GM12872 (cell line): Measurements from ENCODE around the gene TPMT.

ENCODE experiments used
- CTCF ChIP-seq: IDR thresholded peaks from 3 replicates; pipeline ENCODE4 v1.5.1; 2011; ENCODE audit warnings: low read depth, mild to moderate bottlenecking, low read length, moderate library complexity; ENCODE audit not compliant: insufficient read depth

Gene TPMT

GRCh38 chr6:18122128-18123093 lies 32.5 kb downstream of the TPMT start, which contains the start of gene NHLRC1:
NHLRC1 (minus strand) TSS chr6:18122677; CDS start chr6:18122606, 71 bp downstream.
- TF ChIP-seq CTCF = peak; percentile 73

DNA sequence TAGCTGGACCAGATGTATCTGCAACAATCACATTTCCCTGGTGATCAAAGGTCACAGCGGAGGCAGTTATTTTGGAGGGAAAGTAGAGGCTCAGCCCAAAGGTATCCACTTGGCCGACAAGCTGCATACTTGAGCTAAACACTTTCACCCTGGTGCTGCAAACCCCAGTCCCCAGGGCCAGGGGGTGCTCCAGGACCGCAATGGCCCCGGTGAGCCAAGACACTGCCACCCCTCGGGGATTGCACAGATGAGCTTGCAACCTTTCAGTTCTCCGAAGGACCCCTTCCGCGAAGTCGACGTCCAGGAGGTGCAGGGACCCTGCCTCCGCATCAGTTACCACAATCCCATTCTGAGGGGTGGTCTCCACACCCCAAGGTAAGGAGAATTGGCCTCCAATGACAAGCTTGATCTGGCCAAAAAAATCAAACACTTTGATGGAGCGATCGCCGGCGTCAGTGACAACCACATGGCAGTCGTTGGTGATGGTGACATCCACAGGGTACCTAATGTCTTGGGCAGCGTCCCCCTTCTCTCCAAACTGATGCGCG lies 33.2 kb downstream of the TPMT start:
- no peak for TF ChIP-seq CTCF

DNA sequence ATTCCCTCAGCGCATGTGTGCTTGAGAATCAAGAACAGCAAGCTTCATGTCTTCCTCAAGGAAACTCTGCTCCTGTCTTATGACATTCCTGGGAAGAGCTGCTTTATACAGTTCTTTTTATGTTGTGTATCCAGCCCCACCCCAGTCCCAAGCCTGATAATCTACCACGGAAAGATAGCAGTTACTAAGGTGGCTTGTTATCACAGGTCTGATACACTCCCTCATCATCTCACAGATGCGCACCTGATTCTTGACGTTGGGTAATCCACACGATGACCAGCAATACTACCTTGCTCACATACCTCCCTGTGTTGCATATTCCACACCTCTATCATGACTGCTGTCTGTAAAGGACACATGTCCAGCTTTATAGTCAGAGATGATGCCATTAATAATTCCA lies 35.6 kb downstream of the TPMT start:
- no peak for TF ChIP-seq CTCF

DNA sequence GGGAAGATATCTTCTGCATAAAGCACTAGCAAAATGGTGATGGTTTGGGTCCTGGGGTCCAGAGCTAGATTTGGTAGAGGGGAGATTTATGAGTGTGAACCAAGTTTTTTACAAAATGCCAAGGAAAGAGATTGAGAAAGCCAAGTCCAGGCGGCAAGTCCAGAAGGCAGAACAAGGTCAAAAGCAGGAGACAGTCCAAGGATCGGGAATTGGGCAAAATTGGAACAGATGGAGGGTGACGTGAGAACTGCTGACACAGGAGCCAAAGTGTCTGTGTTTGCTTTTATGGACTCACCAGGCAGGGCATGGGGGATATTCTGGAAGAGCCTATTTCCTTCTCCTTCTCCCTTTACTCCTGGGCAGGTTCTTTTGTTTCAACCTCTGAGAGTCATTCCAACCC lies 36.5 kb downstream of the TPMT start:
- TF ChIP-seq CTCF = no peak

DNA sequence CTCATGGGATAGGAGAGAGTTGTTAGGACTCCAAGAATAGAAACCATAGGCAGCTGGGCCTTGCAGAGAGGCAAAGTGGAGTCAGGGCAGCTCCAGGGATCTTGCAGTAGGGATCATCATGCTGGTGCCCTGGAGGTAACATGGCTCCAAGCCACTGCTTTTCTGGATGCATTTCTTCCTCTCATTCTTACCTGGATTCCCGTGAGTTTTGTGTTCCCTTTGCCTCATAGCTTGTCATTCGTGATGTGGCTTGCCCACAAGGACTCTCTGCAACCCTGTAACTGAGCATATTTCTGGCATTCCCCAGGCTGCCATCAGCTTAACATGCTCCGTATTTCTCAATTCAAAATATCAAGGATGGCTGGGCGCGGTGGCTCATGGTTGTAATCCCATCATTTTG lies 37.7 kb downstream of the TPMT start:
- TF ChIP-seq CTCF = no peak

DNA sequence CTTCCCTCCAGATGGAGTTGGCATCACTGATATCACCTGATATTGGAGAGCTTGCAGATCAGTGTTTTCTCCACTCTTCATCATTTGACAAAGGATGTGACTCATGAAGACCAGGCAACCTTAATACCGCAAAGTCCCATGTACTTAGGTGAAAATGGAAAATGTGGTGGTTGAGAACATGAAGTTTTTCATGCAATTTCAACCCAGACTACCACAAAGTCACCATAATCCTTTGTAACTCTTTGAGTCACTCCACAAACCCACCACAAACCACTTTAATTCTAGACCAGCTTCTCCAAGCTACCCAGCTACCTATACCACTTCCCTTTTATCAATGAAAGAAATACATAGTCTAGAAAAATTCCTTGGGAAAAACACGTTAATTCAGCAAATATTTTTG lies 39.5 kb downstream of the TPMT start:
- no peak for TF ChIP-seq CTCF

- TF ChIP-seq CTCF = no peak
Observed at GRCh38 chr6:18110162-18110561, 44.7 kb downstream of the TPMT start.
